Neural progenitor cell (in vitro differentiated cells): Measurements from ENCODE around the gene WDHD1. TPM values are rescaled to one million over a fixed set of nuclear protein-coding genes. Genes with fewer than 3 reads are reported as not detected.
"Not testable (repeated sequence)": the region's sequence is repeated elsewhere in the genome, so short reads cannot be mapped to it uniquely, and the experiment has no call there.

Source experiments
- DNase-seq: peaks from one replicate; pipeline ENCODE4 v3.0.0-alpha.2; 2016; ENCODE audit warnings: low spot score
- H2AFZ ChIP-seq: fragments of 200-600 bp; sonication (generic); replicated peaks from 2 replicates; pipeline ENCODE4 v1.6.1; 2016; ENCODE audit warnings: antibody characterized with exemption
- H3F3A ChIP-seq: fragments of 200-600 bp; sonication (generic); 2 replicates; pipeline ENCODE4 v1.6.1; 2016; ENCODE audit warnings: antibody characterized with exemption, low read depth
- H3K27ac ChIP-seq: fragments of 200-600 bp; sonication (generic); 2 replicates; pipeline ENCODE4 v1.5.1; 2016; ENCODE audit warnings: mild to moderate bottlenecking
- H3K27me3 ChIP-seq: fragments of 200-600 bp; sonication (generic); 2 replicates; pipeline ENCODE4 v1.6.1; 2016; ENCODE audit warnings: mild to moderate bottlenecking, moderate library complexity
- H3K36me3 ChIP-seq: fragments of 200-600 bp; sonication (generic); 2 replicates; pipeline ENCODE4 v1.5.1; 2016
- H3K4me1 ChIP-seq: fragments of 200-600 bp; sonication (generic); 2 replicates; pipeline ENCODE4 v1.6.1; 2016; ENCODE audit warnings: mixed run types
- H3K4me2 ChIP-seq: fragments of 200-600 bp; sonication (generic); 2 replicates; pipeline ENCODE4 v1.6.1; 2016
- H3K4me3 ChIP-seq: fragments of 200-600 bp; sonication (generic); 2 replicates; pipeline ENCODE4 v1.5.1; 2016
- H3K79me2 ChIP-seq: fragments of 200-600 bp; sonication (generic); 2 replicates; pipeline ENCODE4 v1.6.1; 2016; ENCODE audit warnings: low read depth
- H3K9ac ChIP-seq: fragments of 200-600 bp; sonication (generic); 2 replicates; pipeline ENCODE4 v1.6.1; 2016
- H3K9me3 ChIP-seq: fragments of 200-600 bp; sonication (generic); 2 replicates; pipeline ENCODE4 v1.5.1; 2016; ENCODE audit warnings: low read depth
- H4K20me1 ChIP-seq: fragments of 200-600 bp; sonication (generic); 2 replicates; pipeline ENCODE4 v1.6.1; 2016; ENCODE audit warnings: low read depth
- H3K27ac Mint-ChIP-seq: 3 replicates; pipeline ENCODE4 v1.8.0; 2021; ENCODE audit warnings: mixed read lengths
- H3K27me3 Mint-ChIP-seq: 2 replicates; pipeline ENCODE4 v1.8.0; 2022; ENCODE audit warnings: low read depth, mild to moderate bottlenecking, inconsistent platforms, moderate library complexity, mixed read lengths; ENCODE audit not compliant: insufficient read depth
- H3K36me3 Mint-ChIP-seq: 3 replicates; pipeline ENCODE4 v1.8.0; 2021; ENCODE audit warnings: mixed read lengths
- H3K4me1 Mint-ChIP-seq: 3 replicates; pipeline ENCODE4 v1.8.0; 2021; ENCODE audit warnings: mixed read lengths
- H3K4me3 Mint-ChIP-seq: 3 replicates; pipeline ENCODE4 v1.8.0; 2021; ENCODE audit warnings: mild to moderate bottlenecking, moderate library complexity, mixed read lengths
- H3K9me3 Mint-ChIP-seq: 3 replicates; pipeline ENCODE4 v1.8.0; 2020; ENCODE audit warnings: mixed read lengths
- EZH2 ChIP-seq: fragments of 200-600 bp; sonication (generic); IDR thresholded peaks from 2 replicates; pipeline ENCODE4 v1.6.1; 2017; ENCODE audit warnings: antibody characterized with exemption, mild to moderate bottlenecking, moderate library complexity
- EZH2phosphoT487 ChIP-seq: fragments of 200-600 bp; sonication (generic); IDR thresholded peaks from 2 replicates; pipeline ENCODE4 v1.6.1; 2017; ENCODE audit warnings: antibody characterized with exemption
- total RNA-seq: library from RNA; depleted of rRNA; stranded (reverse); fragments of >200 nt; gene quantifications from 2 replicates; pipeline ENCODE4 v1.2.3, GENCODE V29; 2015; ENCODE audit warnings: low replicate concordance
- TF ChIP-seq, protein P1 (sequence below): fragments of 200-600 bp; sonication (generic); IDR thresholded peaks from 2 replicates; pipeline ENCODE4 v1.5.1; 2017; ENCODE audit warnings: antibody characterized with exemption, mild to moderate bottlenecking

The WDHD1 gene
- total RNA-seq, 1 donor from 2014 or later, result 82.0 TPM

GRCh38 chr14:54967496-54967895 is 59.4 kb downstream of the WDHD1 start:
- H3K4me1 ChIP-seq, result no peaks in the 10 kb centered on the region
- no peaks in the 10 kb centered on the region for H3K27me3 ChIP-seq
- no peak overlapping the region for H3K4me2 ChIP-seq
- no peaks in the 10 kb centered on the region for H3F3A ChIP-seq
- H3K4me3 ChIP-seq, result no peak overlapping the region
- peaks cover 17% of the 10 kb centered on the region for H3K36me3 ChIP-seq
- H3K27ac ChIP-seq, result no peak overlapping the region
- no peaks in the 10 kb centered on the region for H4K20me1 ChIP-seq
- Mint-ChIP-seq H3K4me1 (no peaks in the 10 kb centered on the region), H3K4me3 (no peak overlapping the region), H3K9me3 (no peaks in the 10 kb centered on the region), H3K36me3 (peaks cover 44% of the 10 kb centered on the region), H3K27ac (no peak overlapping the region), H3K27me3 (no peaks in the 10 kb centered on the region)
- H3K9ac ChIP-seq, result no peak overlapping the region
- TF ChIP-seq EZH2phosphoT487, result no peak
- no peak for TF ChIP-seq EZH2
- TF ChIP-seq, protein P1, sequence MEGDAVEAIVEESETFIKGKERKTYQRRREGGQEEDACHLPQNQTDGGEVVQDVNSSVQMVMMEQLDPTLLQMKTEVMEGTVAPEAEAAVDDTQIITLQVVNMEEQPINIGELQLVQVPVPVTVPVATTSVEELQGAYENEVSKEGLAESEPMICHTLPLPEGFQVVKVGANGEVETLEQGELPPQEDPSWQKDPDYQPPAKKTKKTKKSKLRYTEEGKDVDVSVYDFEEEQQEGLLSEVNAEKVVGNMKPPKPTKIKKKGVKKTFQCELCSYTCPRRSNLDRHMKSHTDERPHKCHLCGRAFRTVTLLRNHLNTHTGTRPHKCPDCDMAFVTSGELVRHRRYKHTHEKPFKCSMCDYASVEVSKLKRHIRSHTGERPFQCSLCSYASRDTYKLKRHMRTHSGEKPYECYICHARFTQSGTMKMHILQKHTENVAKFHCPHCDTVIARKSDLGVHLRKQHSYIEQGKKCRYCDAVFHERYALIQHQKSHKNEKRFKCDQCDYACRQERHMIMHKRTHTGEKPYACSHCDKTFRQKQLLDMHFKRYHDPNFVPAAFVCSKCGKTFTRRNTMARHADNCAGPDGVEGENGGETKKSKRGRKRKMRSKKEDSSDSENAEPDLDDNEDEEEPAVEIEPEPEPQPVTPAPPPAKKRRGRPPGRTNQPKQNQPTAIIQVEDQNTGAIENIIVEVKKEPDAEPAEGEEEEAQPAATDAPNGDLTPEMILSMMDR, result no peak
- no peak overlapping the region for H2AFZ ChIP-seq
- no peaks in the 10 kb centered on the region for H3K9me3 ChIP-seq
- peaks cover 29% of the 10 kb centered on the region for H3K79me2 ChIP-seq
- no peak for DNase-seq

DNA sequence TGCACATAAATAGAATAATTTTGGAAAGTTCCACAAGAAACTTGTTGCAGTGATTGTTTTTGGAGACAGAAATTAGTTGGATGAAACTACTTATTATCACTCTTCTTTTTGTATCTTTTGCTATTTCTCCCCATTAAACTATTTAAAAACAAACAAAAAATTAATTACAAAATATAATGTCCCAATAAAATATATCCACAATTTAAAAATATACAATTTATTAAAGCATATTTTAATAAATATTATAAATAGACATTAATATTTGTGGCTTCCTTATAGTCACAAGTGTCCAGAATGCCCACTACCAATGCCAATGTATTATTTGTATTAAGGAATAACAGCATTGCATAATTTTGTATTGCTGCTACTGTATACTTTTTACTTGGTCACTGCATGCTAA is 71.8 kb downstream of the WDHD1 start:
- H3K27me3 Mint-ChIP-seq, result no peaks in the 10 kb centered on the region
- H3K36me3 Mint-ChIP-seq, result peaks cover 40% of the 10 kb centered on the region
- no peaks in the 10 kb centered on the region for H3K27me3 ChIP-seq
- no peaks in the 10 kb centered on the region for H3K9me3 ChIP-seq
- H3K4me1 Mint-ChIP-seq, result no peaks in the 10 kb centered on the region
- H3K9ac ChIP-seq, result no peak overlapping the region
- H3K27ac ChIP-seq, result no peak overlapping the region
- H3K36me3 ChIP-seq, result peaks cover 9% of the 10 kb centered on the region
- H4K20me1 ChIP-seq, result no peaks in the 10 kb centered on the region
- H3K27ac Mint-ChIP-seq, result no peak overlapping the region
- H3K4me2 ChIP-seq, result no peak overlapping the region
- H3K4me3 Mint-ChIP-seq, result no peak overlapping the region
- peaks cover 2% of the 10 kb centered on the region for H3K9me3 Mint-ChIP-seq
- H3K4me1 ChIP-seq, result no peaks in the 10 kb centered on the region
- H3K79me2 ChIP-seq, result peaks cover 3% of the 10 kb centered on the region
- DNase-seq, result no peak
- no peak overlapping the region for H2AFZ ChIP-seq
- no peak for TF ChIP-seq EZH2
- TF ChIP-seq, protein P1, result no peak
- no peak for TF ChIP-seq EZH2phosphoT487
- no peak overlapping the region for H3K4me3 ChIP-seq
- H3F3A ChIP-seq, result no peaks in the 10 kb centered on the region

DNA sequence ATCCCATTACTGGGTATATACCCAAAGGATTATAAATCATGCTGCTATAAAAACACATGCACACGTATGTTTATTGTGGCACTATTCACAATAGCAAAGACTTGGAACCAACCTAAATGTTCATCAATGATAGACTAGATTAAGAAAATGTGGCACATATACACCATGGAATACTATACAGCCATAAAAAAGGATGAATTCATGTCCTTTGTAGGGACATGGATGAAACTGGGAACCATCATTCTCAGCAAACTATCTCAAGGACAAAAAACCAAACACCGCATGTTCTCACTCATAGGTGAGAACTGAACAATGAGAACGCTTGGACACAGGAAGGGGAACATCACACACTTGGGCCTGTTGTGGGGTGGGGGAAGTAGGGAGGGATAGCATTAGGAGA is 73.3 kb downstream of the WDHD1 start:
- H3K36me3 ChIP-seq, H3K27ac ChIP-seq, H3K4me1 ChIP-seq, H3K4me1 Mint-ChIP-seq, H3F3A ChIP-seq, H3K79me2 ChIP-seq, H2AFZ ChIP-seq, H3K4me2 ChIP-seq, H3K27ac Mint-ChIP-seq, DNase-seq, H3K9me3 Mint-ChIP-seq, H3K9ac ChIP-seq, H4K20me1 ChIP-seq, H3K27me3 ChIP-seq, H3K27me3 Mint-ChIP-seq, H3K4me3 Mint-ChIP-seq, H3K9me3 ChIP-seq, H3K4me3 ChIP-seq: not testable (repeated sequence)
- peaks cover 48% of the 10 kb centered on the region for H3K36me3 Mint-ChIP-seq

GRCh38 chr14:54952803-54953202 is 74.1 kb downstream of the WDHD1 start:
- H3K79me2 ChIP-seq, H3F3A ChIP-seq, H3K27ac ChIP-seq, H3K4me1 ChIP-seq, DNase-seq, H3K9ac ChIP-seq, H3K27me3 Mint-ChIP-seq, H3K9me3 ChIP-seq, H4K20me1 ChIP-seq, H3K9me3 Mint-ChIP-seq, H3K36me3 ChIP-seq, H3K4me2 ChIP-seq, H2AFZ ChIP-seq, H3K27me3 ChIP-seq, H3K4me1 Mint-ChIP-seq, H3K27ac Mint-ChIP-seq, H3K4me3 ChIP-seq, H3K4me3 Mint-ChIP-seq: not testable (repeated sequence)
- H3K36me3 Mint-ChIP-seq, result peaks cover 49% of the 10 kb centered on the region
